Activated T-cell treated with anti-CD3 and anti-CD28 coated beads for 48 hours (primary cell): Measurements from ENCODE around the gene MACROD1.

Experiments
- DNase-seq: peaks from one replicate; pipeline ENCODE4 v3.0.0-alpha.2; 2020; ENCODE audit warnings: low read depth

The MACROD1 gene

GRCh38 chr11:64113462-64113780 is 52.5 kb downstream of the MACROD1 start:
- no peak for DNase-seq

DNA sequence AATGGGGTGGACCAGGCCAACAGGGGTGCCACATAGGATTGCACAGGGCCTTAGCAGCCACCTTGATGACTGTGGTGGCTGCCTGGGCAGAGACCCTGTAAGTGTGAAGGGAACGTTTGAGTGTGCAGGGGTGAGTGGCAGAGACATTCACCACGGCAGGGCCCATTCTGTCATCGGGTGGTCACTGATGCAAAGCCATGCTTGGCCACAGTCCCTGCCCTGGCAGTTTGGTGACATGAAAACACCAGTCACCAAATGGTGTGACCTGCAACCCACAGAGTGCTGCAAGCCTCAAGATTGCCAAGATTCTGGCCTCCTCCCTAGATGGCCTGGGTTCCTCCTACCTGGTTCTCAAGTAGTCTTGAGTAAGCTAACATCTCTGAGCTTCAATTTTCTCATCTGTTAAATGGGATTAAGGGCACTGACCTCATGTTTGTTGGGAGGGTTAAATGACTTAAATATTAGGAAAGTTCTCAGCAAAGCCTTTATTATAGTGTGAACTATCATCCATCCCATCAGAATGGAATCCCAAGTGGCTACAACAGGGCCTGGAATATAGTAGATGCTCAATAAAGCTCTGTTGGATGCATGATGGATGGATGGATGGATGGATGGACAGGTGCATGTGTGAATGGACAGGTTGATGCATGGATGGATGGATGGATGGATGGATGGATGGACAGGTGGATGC is 53.0 kb downstream of the MACROD1 start:
- DNase-seq: no peak

DNA sequence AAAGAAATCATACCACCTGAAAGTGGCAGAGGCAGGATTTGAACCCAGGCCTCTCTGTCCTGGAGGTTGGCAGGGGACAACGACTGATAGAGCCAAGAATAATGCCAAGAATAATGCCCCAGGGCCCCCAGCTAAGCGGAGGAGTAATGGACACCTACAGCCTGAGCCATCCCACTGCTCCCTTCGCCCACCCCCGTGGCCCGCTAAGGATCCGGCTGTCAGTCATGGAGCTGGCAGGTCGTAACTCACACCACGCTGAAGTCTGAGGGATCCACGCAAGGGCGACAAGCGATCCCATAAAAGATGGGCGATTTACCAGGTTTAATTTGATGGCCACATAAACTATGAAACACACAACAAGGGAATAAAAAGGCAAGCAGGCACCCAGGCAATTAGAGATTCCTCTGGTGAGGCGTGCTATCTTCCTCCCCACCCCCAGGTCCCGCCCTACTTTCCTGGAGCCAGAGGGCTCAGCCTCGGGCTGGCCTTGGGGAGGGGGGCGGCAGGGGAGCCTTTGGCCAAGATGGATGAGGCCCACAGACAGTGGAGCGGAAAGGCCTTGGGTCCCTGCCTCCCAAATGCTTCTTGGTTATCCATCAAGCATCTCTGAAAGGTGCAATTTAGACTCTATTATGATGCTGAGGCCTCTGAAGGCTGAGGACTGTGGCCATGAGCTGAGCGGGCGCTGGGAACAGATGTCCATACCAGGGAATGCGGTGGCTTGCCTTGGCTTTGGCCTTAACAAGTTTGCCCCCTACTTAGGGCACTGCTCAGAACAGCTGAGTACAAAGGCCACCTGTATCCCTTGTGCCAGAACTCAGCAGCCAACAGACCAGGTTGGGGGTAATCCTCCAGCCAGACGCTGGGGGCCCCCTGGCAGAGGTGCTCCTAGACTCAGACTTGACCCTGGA is 55.2 kb downstream of the MACROD1 start:
- no peak for DNase-seq

DNA sequence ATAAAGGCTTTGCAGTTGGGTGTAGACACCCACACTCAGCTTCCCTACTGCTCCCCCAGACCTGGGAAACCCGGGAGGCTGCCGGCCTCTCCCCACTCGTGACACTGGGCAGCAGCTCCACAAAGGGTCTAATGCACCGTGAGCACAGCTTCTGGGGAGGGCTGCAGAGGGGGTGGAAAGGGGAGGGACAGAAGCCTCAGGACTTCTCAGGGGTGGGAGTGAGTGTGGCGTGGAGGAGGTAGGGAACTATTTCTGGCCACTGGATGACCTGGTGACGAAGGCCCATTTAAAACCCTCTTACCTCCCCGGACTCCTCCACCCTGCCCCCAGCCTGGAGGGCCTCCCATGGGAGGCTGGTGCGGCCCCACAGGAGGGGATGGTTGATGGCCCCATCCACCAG is 56.6 kb downstream of the MACROD1 start:
- no peak for DNase-seq

- DNase-seq: no peak
Measured at GRCh38 chr11:64107303-64107702, 58.6 kb downstream of the MACROD1 start.

GRCh38 chr11:64104632-64105031 is 61.3 kb downstream of the MACROD1 start:
- DNase-seq: no peak

DNA sequence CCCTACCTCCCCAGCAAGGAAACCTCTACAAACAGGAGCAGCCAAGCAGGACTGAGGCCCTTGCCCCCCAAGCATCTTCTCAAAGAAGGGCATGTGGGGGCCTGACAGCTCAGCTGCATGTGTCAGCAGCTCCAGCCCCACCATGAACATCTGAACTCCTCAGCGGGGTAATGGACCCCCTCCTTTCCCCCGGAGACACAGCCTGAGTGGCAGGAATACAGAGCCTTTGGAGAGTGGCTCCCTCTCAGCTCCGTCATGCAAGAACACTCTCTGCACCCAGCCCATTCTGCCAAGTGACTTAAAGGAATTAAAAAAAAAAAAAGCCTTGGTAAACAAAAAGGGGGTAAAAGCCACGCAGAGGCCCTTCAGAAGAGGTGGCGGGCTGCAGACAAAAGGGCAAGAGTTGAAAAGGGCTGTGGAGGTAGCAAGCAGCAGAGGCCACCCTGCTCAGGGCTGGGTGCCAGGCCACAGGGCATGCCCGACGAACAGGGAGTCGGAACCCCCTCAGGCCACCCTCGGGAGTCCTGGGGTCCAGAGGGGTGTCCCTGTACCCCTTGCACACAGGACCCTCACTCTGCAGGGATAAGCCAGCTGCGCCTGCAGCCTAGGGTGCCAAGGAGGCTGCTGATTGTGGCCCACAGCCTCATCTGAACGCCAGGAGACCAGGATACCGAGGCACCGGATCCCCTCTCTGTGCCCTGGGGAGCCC is 62.5 kb downstream of the MACROD1 start:
- DNase-seq: no peak

- DNase-seq: no peak
Measured at GRCh38 chr11:64102005-64102738, 63.7 kb downstream of the MACROD1 start.

GRCh38 chr11:64101461-64101860 is 64.5 kb downstream of the MACROD1 start:
- no peak for DNase-seq

DNA sequence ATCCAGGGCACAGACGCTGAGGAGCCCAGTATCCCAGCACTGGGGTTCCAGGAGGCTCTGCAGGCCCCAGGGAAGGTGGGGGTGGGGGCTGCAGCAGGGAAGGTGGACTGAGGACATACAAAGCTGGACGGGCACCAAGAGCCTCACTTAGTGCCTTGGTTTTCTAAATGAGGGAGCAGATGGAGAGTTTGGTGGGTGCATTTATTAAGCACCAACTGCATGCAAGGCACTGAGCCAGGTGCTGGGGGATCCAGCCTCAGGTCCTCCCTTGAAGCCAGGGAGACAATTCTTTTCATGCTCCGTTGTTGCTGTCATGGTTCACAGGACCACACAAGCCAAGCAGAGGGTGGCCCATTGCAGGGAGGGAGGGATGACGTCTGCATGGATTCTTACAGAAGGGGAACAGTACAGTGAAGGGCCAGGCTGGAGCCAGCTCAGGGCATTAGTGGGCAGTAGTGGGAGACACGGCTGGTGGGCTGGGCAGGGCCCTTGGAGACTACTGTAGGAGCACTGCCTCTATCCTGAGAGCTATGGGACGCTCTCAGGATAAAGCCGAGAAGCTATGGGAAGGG is 65.0 kb downstream of the MACROD1 start:
- no peak for DNase-seq

- DNase-seq: no peak
Measured at GRCh38 chr11:64100360-64100759, 65.6 kb downstream of the MACROD1 start.

DNA sequence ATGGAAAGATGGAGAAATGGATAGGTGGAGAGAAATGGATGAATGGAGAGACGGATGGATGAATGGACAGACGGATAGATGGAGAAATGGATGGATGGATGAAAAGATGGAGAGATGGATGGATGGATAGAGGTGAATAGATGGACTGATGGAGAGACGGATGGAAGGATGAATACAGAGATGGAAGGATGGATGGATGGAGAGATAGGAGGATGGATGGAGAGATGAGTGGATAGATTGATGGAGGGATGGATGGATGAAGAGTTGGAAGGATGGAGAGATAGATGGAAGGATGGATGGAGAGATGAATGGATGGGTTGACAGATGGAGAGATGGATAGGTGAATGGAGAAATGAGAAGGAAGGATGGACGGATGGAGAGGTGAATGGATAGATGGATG is 66.5 kb downstream of the MACROD1 start:
- no peak for DNase-seq

DNA sequence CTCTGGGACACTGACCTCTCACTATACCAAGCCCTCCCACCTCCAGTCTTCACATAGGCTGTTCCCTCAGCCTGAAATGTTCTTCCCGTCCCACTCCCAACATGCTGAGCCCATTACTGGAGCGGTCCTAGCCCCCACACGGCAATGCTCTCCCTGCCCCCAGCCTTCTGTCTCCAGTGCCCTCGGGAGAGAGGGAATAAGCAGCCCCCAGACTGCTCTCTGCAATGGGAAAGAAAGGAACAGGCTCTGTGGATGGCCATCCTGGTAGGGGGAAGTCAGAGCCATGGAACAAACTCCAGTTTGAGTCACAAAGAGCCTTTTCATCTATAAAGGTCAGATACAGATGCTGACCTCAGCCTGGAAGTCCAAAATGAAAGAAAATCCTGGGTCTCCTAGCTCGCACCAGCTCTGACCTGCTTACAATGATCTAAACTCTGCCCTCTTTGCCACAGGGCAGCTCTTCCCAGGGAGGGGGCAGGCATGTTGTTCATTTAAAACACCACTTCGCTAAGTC is 67.5 kb downstream of the MACROD1 start:
- no peak for DNase-seq

- no peak for DNase-seq
Measured at GRCh38 chr11:64097468-64098317, 68.2 kb downstream of the MACROD1 start.

GRCh38 chr11:64096835-64097234 is 69.1 kb downstream of the MACROD1 start:
- no peak for DNase-seq

- DNase-seq: no peak
Measured at GRCh38 chr11:64095949-64096348, 70.0 kb downstream of the MACROD1 start.

- no peak for DNase-seq
Measured at GRCh38 chr11:64095273-64095817, 70.6 kb downstream of the MACROD1 start.

- DNase-seq: no peak
Measured at GRCh38 chr11:64094463-64095260, 71.3 kb downstream of the MACROD1 start.

DNA sequence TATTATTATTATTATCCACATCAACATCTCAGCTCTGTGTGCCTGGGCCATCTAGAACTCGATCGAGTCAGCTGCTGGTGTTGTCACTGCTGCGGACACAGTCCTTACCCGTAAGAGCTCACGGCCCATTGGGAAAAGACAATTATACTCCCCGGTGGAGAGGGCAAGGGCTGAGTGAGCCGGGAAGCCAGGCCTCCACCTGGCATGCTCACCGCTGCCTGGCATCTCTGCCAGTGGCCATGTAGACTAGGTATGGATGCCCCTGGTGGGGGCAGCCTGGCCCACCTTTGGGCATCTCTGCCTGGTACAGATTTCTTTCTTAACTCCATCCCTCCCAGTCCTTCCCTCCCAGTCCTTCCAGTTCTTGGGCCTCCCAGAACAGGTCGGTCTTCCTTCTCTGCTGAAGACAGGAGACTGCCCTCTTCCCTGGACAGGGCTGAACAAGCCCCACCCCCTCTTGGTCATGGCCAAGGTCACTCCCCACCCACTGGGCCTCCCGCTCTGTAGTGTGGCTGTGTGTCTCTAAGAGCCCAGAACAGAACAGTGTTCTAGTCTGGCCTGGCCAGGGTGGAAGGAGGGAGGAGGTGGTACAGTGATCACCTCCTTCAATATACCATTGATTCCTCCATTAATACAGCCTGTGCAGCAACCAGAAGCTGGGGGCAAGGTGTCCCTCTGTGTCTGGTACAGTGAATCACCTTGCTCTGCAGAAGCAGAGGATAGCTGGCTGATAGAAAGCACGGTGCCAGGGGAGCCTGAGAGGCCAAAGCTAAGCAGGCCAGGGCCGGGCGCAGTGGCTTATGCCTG is 72.5 kb downstream of the MACROD1 start:
- DNase-seq: no peak
